GM12874 (cell line): ENCODE data around the gene SPAG17.

Experiments used
- CTCF ChIP-seq: IDR thresholded peaks from 2 replicates; pipeline ENCODE4 v1.5.1; 2011; ENCODE audit warnings: low read depth, mild to moderate bottlenecking, control low read depth, low read length, moderate library complexity; ENCODE audit not compliant: insufficient read depth

Gene SPAG17

GRCh38 chr1:117967477-117967876 lies 217.6 kb downstream of the SPAG17 start:
- TF ChIP-seq CTCF = no peak

GRCh38 chr1:117964290-117965038 lies 220.6 kb downstream of the SPAG17 start:
- TF ChIP-seq CTCF = no peak

- TF ChIP-seq CTCF = no peak
Observed at GRCh38 chr1:117959364-117959763, 225.7 kb downstream of the SPAG17 start.

GRCh38 chr1:117952386-117952785 lies 232.6 kb downstream of the SPAG17 start:
- TF ChIP-seq CTCF = no peak

GRCh38 chr1:117942293-117942692 lies 242.7 kb downstream of the SPAG17 start:
- TF ChIP-seq CTCF = no peak

- no peak for TF ChIP-seq CTCF
Observed at GRCh38 chr1:117933769-117934168, 251.3 kb downstream of the SPAG17 start.

- no peak for TF ChIP-seq CTCF
Observed at GRCh38 chr1:117932576-117932975, 252.5 kb downstream of the SPAG17 start.
